HG02943 (cell line): ENCODE data around the gene C18orf63.

Experiments
- ATAC-seq: cut with Tn5 transposase; IDR thresholded peaks from one replicate; pipeline ENCODE4 v1.9.1; 2021; ENCODE audit warnings: mild to moderate bottlenecking, low read depth, moderate library complexity; ENCODE audit not compliant: unreplicated experiment

The C18orf63 gene

GRCh38 chr18:74399091-74399887 is 83.7 kb downstream of the C18orf63 start:
- ATAC-seq: no peak

- ATAC-seq: no peak
These were observed 85.2 kb downstream of the C18orf63 start for GRCh38 chr18:74400813-74401212.

GRCh38 chr18:74402806-74403433 is 87.3 kb downstream of the C18orf63 start:
- ATAC-seq: no peak

- ATAC-seq: no peak
These were observed 92.2 kb downstream of the C18orf63 start for GRCh38 chr18:74407888-74408287.
